Measurements from ENCODE around the gene MYO7B.

MYO7B gene

GRCh38 chr2:127560931-127561280 is 25.4 kb downstream of the MYO7B start:
- DNase-seq (ENCODE audit: low read depth), result peak; percentile 10
- no peak overlapping the region for H3K4me3 ChIP-seq (replicated peaks; ENCODE audit: low read depth, low read length)
- no peak for TF ChIP-seq CTCF (IDR thresholded peaks at IDR 0.05; ENCODE audit: low read length, missing control alignments)

GRCh38 chr2:127561371-127561770 is 25.9 kb downstream of the MYO7B start:
- DNase-seq (ENCODE audit: low read depth), result no peak
- no peak for TF ChIP-seq CTCF (IDR thresholded peaks at IDR 0.05; ENCODE audit: low read length, missing control alignments)
- no peak overlapping the region for H3K4me3 ChIP-seq (replicated peaks; ENCODE audit: low read depth, low read length)

GRCh38 chr2:127562936-127563335 is 27.5 kb downstream of the MYO7B start:
- no peak for TF ChIP-seq CTCF (IDR thresholded peaks at IDR 0.05; ENCODE audit: low read length, missing control alignments)
- no peak for DNase-seq (ENCODE audit: low read depth)
- no peak overlapping the region for H3K4me3 ChIP-seq (replicated peaks; ENCODE audit: low read depth, low read length)

GRCh38 chr2:127563458-127564428 is 28.3 kb downstream of the MYO7B start:
- no peak for DNase-seq (ENCODE audit: low read depth)
- H3K4me3 ChIP-seq (replicated peaks; ENCODE audit: low read depth, low read length), result no peak overlapping the region

GRCh38 chr2:127564429-127565260 is 29.2 kb downstream of the MYO7B start:
- no peak for TF ChIP-seq CTCF (IDR thresholded peaks at IDR 0.05; ENCODE audit: low read length, missing control alignments)
- DNase-seq (ENCODE audit: low read depth), result no peak
- H3K4me3 ChIP-seq (replicated peaks; ENCODE audit: low read depth, low read length), result no peak overlapping the region

More at GRCh38 chr2:127563458-127564428, 28.3 kb downstream of the MYO7B start:
- TF ChIP-seq CTCF (IDR thresholded peaks at IDR 0.05; ENCODE audit: low read length, missing control alignments), result no peak

- no peak for DNase-seq (ENCODE audit: low read depth)
- TF ChIP-seq CTCF (IDR thresholded peaks at IDR 0.05; ENCODE audit: low read length, missing control alignments), result no peak
Measured at GRCh38 chr2:127565261-127566138, 30.0 kb downstream of the MYO7B start.

More at GRCh38 chr2:127565261-127566138, 30.0 kb downstream of the MYO7B start:
- no peak overlapping the region for H3K4me3 ChIP-seq (replicated peaks; ENCODE audit: low read depth, low read length)
